GM23338 (cell line): Measurements from ENCODE around the gene IL15RA. TPM values are rescaled to one million over a fixed set of nuclear protein-coding genes. Genes with fewer than 3 reads are reported as not detected.

Experiments used
- ATAC-seq: fragments of 200-7000 bp; cut with Tn5 transposase; 3 replicates; pipeline ENCODE4 v1.9.1; 2020
- DNase-seq: peaks from one replicate; pipeline ENCODE4 v3.0.0-alpha.2; 2015; ENCODE audit warnings: low spot score
- H2AFZ ChIP-seq: fragments of 200-600 bp; sonication (generic); 2 replicates; pipeline ENCODE4 v1.8.0; 2016; ENCODE audit warnings: antibody characterized with exemption, mild to moderate bottlenecking, moderate library complexity
- H3F3A ChIP-seq: fragments of 200-600 bp; sonication (generic); replicated peaks from 2 replicates; pipeline ENCODE4 v1.8.0; 2017; ENCODE audit warnings: antibody characterized with exemption, mixed run types, low read depth
- H3K27ac ChIP-seq: fragments of 200-600 bp; sonication (generic); 2 replicates; pipeline ENCODE4 v1.6.1; 2016; ENCODE audit warnings: low read depth
- H3K27me3 ChIP-seq: fragments of 200-600 bp; sonication (generic); 2 replicates; pipeline ENCODE4 v1.8.0; 2016; ENCODE audit warnings: mild to moderate bottlenecking, mixed run types, moderate library complexity; ENCODE audit not compliant: insufficient read depth
- H3K36me3 ChIP-seq: fragments of 200-600 bp; sonication (generic); 2 replicates; pipeline ENCODE4 v1.8.0; 2016; ENCODE audit warnings: mild to moderate bottlenecking; ENCODE audit not compliant: insufficient read depth
- H3K4me1 ChIP-seq: fragments of 200-600 bp; sonication (generic); 2 replicates; pipeline ENCODE4 v1.8.0; 2016; ENCODE audit warnings: mild to moderate bottlenecking, moderate library complexity; ENCODE audit not compliant: insufficient read depth
- H3K4me2 ChIP-seq: fragments of 200-600 bp; sonication (generic); 2 replicates; pipeline ENCODE4 v1.7.1; 2017; ENCODE audit warnings: mixed run types
- H3K4me3 ChIP-seq: fragments of 200-600 bp; sonication (generic); 2 replicates; pipeline ENCODE4 v1.6.1; 2016; ENCODE audit warnings: mixed run types
- H3K79me2 ChIP-seq: fragments of 200-600 bp; sonication (generic); replicated peaks from 2 replicates; pipeline ENCODE4 v1.8.0; 2017; ENCODE audit warnings: mild to moderate bottlenecking; ENCODE audit not compliant: insufficient read depth
- H3K9me2 ChIP-seq: fragments of 200-600 bp; sonication (generic); 2 replicates; pipeline ENCODE4 v1.8.0; 2017; ENCODE audit not compliant: insufficient read depth
- H4K20me1 ChIP-seq: fragments of 200-600 bp; sonication (generic); replicated peaks from 2 replicates; pipeline ENCODE4 v1.8.0; 2017; ENCODE audit warnings: mild to moderate bottlenecking; ENCODE audit not compliant: insufficient read depth
- H3K27ac Mint-ChIP-seq: 2 replicates; pipeline ENCODE4 v1.8.0; 2020; ENCODE audit warnings: inconsistent platforms, mild to moderate bottlenecking, moderate library complexity, mixed read lengths
- H3K27me3 Mint-ChIP-seq: 3 replicates; pipeline ENCODE4 v1.8.0; 2022; ENCODE audit warnings: low read depth, mild to moderate bottlenecking, moderate library complexity, mixed read lengths, inconsistent platforms; ENCODE audit not compliant: insufficient read depth, poor library complexity
- H3K36me3 Mint-ChIP-seq: 3 replicates; pipeline ENCODE4 v1.8.0; 2021; ENCODE audit warnings: low read depth, mild to moderate bottlenecking, inconsistent platforms, moderate library complexity, mixed read lengths
- H3K4me1 Mint-ChIP-seq: 3 replicates; pipeline ENCODE4 v1.8.0; 2020; ENCODE audit warnings: mild to moderate bottlenecking, inconsistent platforms, mixed read lengths
- H3K4me3 Mint-ChIP-seq: 3 replicates; pipeline ENCODE4 v1.8.0; 2021; ENCODE audit warnings: moderate library complexity, mild to moderate bottlenecking, inconsistent platforms, mixed read lengths
- H3K9me3 Mint-ChIP-seq: 3 replicates; pipeline ENCODE4 v1.8.0; 2020; ENCODE audit warnings: moderate library complexity, mild to moderate bottlenecking, inconsistent platforms, mixed read lengths
- CREB1 ChIP-seq: fragments of 250-450 bp; sonication (Bioruptor Pico); IDR thresholded peaks from 2 replicates; pipeline ENCODE4 v1.5.0; 2020; ENCODE audit warnings: low read depth, mild to moderate bottlenecking, moderate library complexity
- CTCF ChIP-seq, 2 experiments: fragments of 200-600 bp in 1 of 2; sonication (generic) in 1 of 2; conservative IDR thresholded peaks; 2 replicates each; pipeline versions ENCODE4 v1.5.1 to v1.6.1; 2016 to 2017; ENCODE audit warnings: antibody characterized with exemption in 2 of 2, low read depth in 2 of 2, mild to moderate bottlenecking in 2 of 2, moderate library complexity in 1 of 2
- ETS1 ChIP-seq: IDR thresholded peaks from 2 replicates; pipeline ENCODE4 v1.6.1; 2016; ENCODE audit warnings: antibody characterized with exemption
- EZH2 ChIP-seq: fragments of 200-600 bp; sonication (generic); IDR thresholded peaks from one replicate; pipeline ENCODE4 v1.8.0; 2017; ENCODE audit warnings: antibody characterized with exemption, mild to moderate bottlenecking, low read depth; ENCODE audit not compliant: unreplicated experiment
- JUNB ChIP-seq: IDR thresholded peaks from one replicate; pipeline ENCODE4 v1.6.1; 2016; ENCODE audit warnings: antibody characterized with exemption; ENCODE audit not compliant: unreplicated experiment
- NANOG ChIP-seq: IDR thresholded peaks from 2 replicates; pipeline ENCODE4 v1.6.1; 2016; ENCODE audit warnings: antibody characterized with exemption, borderline replicate concordance
- POLR2AphosphoS5 ChIP-seq: IDR thresholded peaks from 2 replicates; pipeline ENCODE4 v1.6.1; 2016; ENCODE audit warnings: antibody characterized with exemption, low read depth
- ZNF114 ChIP-seq: fragments of 250-450 bp; sonication (Bioruptor Pico); IDR thresholded peaks from 2 replicates; pipeline ENCODE4 v1.5.0; 2020; ENCODE audit warnings: mild to moderate bottlenecking, moderate library complexity
- ZNF331 ChIP-seq: fragments of 250-450 bp; sonication (Bioruptor Pico); IDR thresholded peaks from 2 replicates; pipeline ENCODE4 v1.5.0; 2020; ENCODE audit warnings: low read depth, mild to moderate bottlenecking, moderate library complexity
- ZNF462 ChIP-seq: fragments of 250-450 bp; sonication (Bioruptor Pico); IDR thresholded peaks from 2 replicates; pipeline ENCODE4 v1.5.0; 2020; ENCODE audit warnings: mild to moderate bottlenecking, moderate library complexity
- polyA plus RNA-seq: library from polyadenylated mRNA; unstranded; fragments of >200 nt; fragmentation: Nextera tagmentation; extraction: Ambion mirVana; gene quantifications from 2 replicates; pipeline ENCODE4 v1.2.1, GENCODE V29; 2016
- total RNA-seq: library from RNA; depleted of rRNA; stranded (reverse); fragments of >200 nt; shearing (Covaris generic); gene quantifications from 2 replicates; pipeline ENCODE4 v1.2.3, GENCODE V29; 2014

Gene IL15RA
- total and polyA plus RNA-seq, 2 experiments from 2014 or later: 1.6 to 2.2 TPM

GRCh38 chr10:5960070-5960972 lies 17.0 kb downstream of the IL15RA start (continued):
- no peak for TF ChIP-seq CTCF (conservative IDR thresholded peaks at IDR 0.05; ENCODE audit: low read depth in 2 of 2)
- TF ChIP-seq ETS1: no peak
- TF ChIP-seq EZH2: no peak

GRCh38 chr10:5959581-5960069 lies 17.7 kb downstream of the IL15RA start:
- no peaks in the 10 kb centered on the region for H3K27me3 ChIP-seq
- Mint-ChIP-seq H3K9me3 (no peaks in the 10 kb centered on the region), H3K4me3 (no peak overlapping the region), H3K27me3 (peaks cover 9% of the 10 kb centered on the region), H3K36me3 (no peaks in the 10 kb centered on the region), H3K27ac (no peak overlapping the region; the same call in 1 of the 2 replicates), H3K4me1 (peaks cover 5% of the 10 kb centered on the region)
- no peaks in the 10 kb centered on the region for H3K4me1 ChIP-seq
- H3K4me2 ChIP-seq: no peak overlapping the region
- no peaks in the 10 kb centered on the region for H3K9me2 ChIP-seq
- DNase-seq (no peak), ATAC-seq (no peak)
- H3K79me2 ChIP-seq: no peaks in the 10 kb centered on the region
- H3K36me3 ChIP-seq: no peaks in the 10 kb centered on the region
- H3F3A ChIP-seq: no peaks in the 10 kb centered on the region
- H2AFZ ChIP-seq: no peak overlapping the region
- H3K27ac ChIP-seq: no peak overlapping the region
- no peak overlapping the region for H3K4me3 ChIP-seq
- H4K20me1 ChIP-seq: no peaks in the 10 kb centered on the region
- no peak for TF ChIP-seq JUNB
- no peak for TF ChIP-seq POLR2AphosphoS5
- TF ChIP-seq ZNF114 (CRISPR knock-in tag): no peak
- TF ChIP-seq CTCF (conservative IDR thresholded peaks at IDR 0.05; ENCODE audit: low read depth in 2 of 2): no peak
- no peak for TF ChIP-seq CREB1 (CRISPR knock-in tag)
- no peak for TF ChIP-seq NANOG
- no peak for TF ChIP-seq ZNF462 (CRISPR knock-in tag)
- TF ChIP-seq EZH2: no peak
- TF ChIP-seq ZNF331 (CRISPR knock-in tag): no peak
